HG03439 (cell line): Measurements from ENCODE around the gene DCTN3.
A peak's percentile ranks its signal among the peaks of the same experiment; 100 is the strongest.

ENCODE experiments used
- ATAC-seq: cut with Tn5 transposase; IDR thresholded peaks from one replicate; pipeline ENCODE4 v1.9.1; 2021; ENCODE audit warnings: mild to moderate bottlenecking, moderate library complexity; ENCODE audit not compliant: unreplicated experiment

The DCTN3 gene

GRCh38 chr9:34620061-34620994 lies at the start of gene DCTN3:
Gene DCTN3, minus strand, starts transcription at chr9:34620495. Its CDS starts 31 bp downstream, at chr9:34620464.
- peak; percentile 97 for ATAC-seq

DNA sequence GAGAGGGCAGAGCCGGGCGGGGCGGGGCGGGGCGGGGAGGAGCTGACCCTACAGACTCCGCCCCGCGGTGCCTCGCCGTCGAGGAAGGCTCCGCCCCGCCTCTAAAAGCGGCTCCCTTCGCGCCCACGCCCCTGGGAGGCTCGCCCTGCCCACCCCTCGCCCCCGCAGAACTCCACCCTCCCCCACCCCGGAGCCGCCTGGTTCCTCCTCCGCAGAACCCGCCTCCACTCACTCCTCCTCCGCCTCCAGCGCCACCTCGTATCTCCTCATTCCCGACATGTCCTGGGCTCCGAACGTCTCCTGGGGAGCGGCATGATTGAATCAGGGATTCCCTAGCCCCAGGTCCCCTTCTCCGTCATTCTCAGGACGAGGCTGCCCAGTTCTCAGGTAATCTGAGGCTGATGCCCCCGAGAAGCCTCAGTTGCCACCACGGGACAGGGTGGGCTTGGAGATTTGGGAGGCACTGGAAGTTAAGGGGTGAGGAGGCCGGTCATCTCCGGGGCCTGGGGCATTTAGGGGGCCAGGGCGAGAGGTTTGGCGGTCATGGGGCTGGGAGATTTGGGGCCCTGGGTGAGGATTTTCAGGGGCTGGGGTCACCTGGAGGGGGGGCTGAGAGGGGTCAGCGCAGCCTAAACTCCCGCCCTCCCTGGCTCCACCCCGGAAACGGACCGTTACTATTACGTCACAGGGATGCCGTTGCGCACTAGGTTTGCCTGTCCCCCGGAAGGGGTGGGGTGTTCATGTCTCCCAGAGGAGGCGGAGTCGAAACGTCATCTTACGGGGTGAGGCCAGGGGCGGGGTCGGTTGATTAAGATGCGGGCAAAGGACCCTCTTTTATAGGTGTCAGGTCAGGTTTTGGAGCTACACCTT lies 45.3 kb upstream of the DCTN3 start:
- peak; percentile 73 for ATAC-seq

GRCh38 chr9:34665067-34665380 lies 44.7 kb upstream of the DCTN3 start:
- ATAC-seq, result peak; percentile 19

- ATAC-seq, result no peak
These were observed 44.2 kb upstream of the DCTN3 start for GRCh38 chr9:34664281-34665066.

- ATAC-seq, result no peak
These were observed 43.0 kb upstream of the DCTN3 start for GRCh38 chr9:34663303-34663605.

DNA sequence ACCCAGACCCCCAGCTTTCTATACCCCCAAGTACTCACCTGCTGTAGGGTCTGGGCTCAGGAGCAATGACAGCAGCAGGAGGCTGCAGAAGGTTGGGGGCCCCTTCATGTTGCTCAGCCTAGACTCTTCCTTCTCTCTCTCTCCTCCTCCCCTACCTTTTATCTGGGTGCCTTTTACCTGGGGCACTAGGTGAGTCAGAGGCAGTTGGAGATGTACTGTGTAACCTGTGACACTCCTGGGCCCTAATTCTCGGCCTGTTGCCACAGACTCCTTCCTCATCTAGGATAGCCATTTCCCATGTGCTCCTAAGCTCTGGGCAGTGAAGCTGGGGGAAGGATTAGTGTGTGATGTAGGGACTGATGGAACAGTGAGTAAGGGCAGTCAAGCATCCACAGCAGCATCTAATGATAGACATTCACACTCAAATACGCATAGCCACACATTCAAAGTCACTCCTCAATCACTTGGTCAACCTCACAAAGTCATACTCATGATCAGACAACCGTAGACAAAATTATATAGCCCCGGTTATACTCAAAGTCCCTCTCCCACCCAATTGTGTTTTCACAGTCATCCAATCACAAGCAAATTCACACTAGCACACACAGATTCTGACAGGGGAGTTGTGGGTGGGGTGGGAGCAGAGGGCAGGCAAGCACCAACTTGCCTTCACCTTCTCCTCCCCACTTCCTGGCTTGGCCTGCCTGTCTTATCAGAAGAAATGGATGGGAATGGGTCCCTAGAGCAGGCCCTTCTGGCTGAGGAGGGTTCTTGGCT lies 42.4 kb upstream of the DCTN3 start, which contains the start of gene CCL27:
TSS of gene CCL27 (minus strand) at position 132 of the 777 bp plus-strand sequence. CDS start at position 108, 24 bp downstream.
- ATAC-seq, result no peak

GRCh38 chr9:34659592-34660253 lies 39.4 kb upstream of the DCTN3 start:
- no peak for ATAC-seq

GRCh38 chr9:34658461-34658860 lies 38.2 kb upstream of the DCTN3 start:
- ATAC-seq, result no peak

- no peak for ATAC-seq
These were observed 36.7 kb upstream of the DCTN3 start for GRCh38 chr9:34656992-34657391.

DNA sequence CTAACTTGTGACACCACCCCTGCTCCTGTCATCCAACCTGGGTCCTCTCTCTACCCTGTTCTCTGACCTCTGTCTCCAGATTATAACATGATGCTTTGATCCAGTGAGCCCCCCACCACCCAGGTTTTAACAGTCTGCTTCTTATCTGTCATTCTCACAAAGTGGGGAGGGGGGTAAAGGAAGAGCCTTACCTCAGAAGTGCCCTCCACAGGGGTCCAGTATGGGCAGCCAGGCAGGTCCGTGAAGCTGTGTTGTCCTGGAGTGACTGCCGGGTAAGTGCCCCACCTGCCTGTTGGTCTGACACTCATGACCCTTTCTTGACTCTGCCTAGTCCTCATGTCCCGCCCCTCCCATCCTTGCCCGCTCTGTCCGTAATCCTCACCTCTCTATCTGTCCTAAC lies 35.1 kb upstream of the DCTN3 start:
- ATAC-seq, result no peak

GRCh38 chr9:34654323-34655051 lies 34.2 kb upstream of the DCTN3 start:
- no peak for ATAC-seq

- no peak for ATAC-seq
These were observed 33.1 kb upstream of the DCTN3 start for GRCh38 chr9:34653151-34654072.

- no peak for ATAC-seq
These were observed 32.3 kb upstream of the DCTN3 start for GRCh38 chr9:34652602-34653000.

- no peak for ATAC-seq
These were observed 31.7 kb upstream of the DCTN3 start, which contains the start of gene IL11RA for GRCh38 chr9:34651876-34652601. Gene IL11RA, plus strand, starts transcription at chr9:34652185. Its CDS starts 3,033 bp downstream, at chr9:34655218.

- no peak for ATAC-seq
These were observed 31.0 kb upstream of the DCTN3 start for GRCh38 chr9:34651321-34651720.

DNA sequence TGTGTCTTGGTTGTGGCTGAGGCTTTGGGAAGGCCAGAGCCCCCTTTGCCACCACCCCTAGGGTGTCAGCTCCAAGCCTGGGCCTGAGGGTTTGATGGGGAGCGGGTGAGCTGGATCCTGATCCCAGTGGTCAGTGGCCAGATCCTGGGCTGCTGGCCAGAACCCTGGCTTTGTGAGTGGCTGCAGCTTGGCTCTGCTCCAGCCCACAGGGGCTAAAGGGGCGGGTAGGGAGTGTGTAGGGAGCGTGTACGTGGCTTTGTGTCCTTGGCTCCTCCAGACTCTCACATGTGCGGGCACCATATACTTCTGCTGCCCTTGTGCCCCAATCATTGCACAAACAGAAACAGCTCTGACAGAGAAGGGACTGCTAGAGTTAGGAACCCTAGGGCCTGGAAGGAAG lies 30.5 kb upstream of the DCTN3 start:
- no peak for ATAC-seq

DNA sequence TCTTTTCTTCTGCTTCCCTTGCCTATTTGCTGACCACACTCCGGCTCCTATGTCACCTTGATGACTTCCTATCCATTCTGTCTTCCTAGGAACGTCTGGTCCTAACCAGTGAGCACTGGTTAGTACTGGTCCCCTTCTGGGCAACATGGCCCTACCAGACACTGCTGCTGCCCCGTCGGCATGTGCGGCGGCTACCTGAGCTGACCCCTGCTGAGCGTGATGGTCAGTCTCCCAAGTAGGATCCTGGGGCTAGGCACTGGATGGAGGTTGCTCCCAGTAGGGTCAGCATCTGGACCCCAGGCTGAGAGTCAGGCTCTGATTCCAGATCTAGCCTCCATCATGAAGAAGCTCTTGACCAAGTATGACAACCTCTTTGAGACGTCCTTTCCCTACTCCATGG lies 28.4 kb upstream of the DCTN3 start:
- no peak for ATAC-seq
